G401 (cell line): Measurements from ENCODE around the gene PPM1J. TPM values are rescaled to one million over a fixed set of nuclear protein-coding genes. Genes with fewer than 3 reads are reported as not detected.
A peak's percentile ranks its signal among the peaks of the same experiment; 100 is the strongest.

Experiments used
- DNase-seq: peaks from one replicate; pipeline ENCODE4 v3.0.0-alpha.2; 2015; ENCODE audit warnings: low spot score
- in situ Hi-C: cut with HindIII; loops from 2 replicates; pipeline ENCODE4 v1.10.0; 2016; ENCODE audit warnings: low sequenced_read_pairs, mixed read lengths
- total RNA-seq: library from RNA; depleted of rRNA; stranded (reverse); fragments of >200 nt; shearing (Covaris generic); gene quantifications from 2 replicates; pipeline ENCODE4 v1.2.3, GENCODE V29; 2014

Gene PPM1J
- total RNA-seq, 1 experiment from 2014 or later, result 13.2 TPM

GRCh38 chr1:112708002-112708448, 7.1 kb downstream of the PPM1J start:
- in situ Hi-C loops, result no loop called here
- DNase-seq, result no peak

DNA sequence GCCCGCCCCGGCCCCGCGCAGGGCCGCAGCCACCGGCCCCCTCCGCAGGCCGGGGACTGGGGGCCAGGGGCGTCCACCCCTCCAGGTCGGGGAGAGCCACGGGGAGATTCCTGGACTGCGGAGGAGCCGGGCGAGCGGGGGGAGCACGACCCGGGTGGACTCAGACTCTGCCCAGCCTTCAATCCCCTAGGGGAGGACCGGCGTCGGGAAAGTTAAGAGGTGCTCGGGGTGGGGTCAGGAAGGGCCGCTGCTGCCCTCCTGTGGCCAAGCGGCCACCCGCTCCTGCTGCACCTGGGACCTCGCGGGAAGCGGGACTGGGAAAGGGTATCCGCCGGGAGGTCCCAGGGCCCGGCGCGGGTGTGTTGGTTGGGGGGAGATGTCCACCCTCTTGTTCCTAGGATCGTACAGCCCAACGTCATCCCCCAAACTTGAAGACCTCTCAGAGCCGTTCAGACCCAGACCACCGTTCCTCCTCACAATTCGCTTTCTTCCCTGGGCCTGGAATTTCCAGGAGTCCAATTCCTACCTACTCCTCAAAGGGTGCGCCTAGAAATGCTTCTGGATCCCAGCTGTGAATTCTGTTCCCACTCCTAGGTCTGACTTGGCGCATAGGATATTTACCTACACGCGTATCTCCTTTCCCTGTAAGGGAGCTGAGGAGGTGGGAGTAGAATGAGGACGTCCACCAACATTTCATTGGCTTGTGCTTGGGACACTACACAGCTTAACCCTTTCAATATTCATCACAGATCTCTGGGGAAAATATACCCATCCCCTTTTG, 7.7 kb downstream of the PPM1J start:
- in situ Hi-C loops, result no loop called here
- DNase-seq, result peak; percentile 65

DNA sequence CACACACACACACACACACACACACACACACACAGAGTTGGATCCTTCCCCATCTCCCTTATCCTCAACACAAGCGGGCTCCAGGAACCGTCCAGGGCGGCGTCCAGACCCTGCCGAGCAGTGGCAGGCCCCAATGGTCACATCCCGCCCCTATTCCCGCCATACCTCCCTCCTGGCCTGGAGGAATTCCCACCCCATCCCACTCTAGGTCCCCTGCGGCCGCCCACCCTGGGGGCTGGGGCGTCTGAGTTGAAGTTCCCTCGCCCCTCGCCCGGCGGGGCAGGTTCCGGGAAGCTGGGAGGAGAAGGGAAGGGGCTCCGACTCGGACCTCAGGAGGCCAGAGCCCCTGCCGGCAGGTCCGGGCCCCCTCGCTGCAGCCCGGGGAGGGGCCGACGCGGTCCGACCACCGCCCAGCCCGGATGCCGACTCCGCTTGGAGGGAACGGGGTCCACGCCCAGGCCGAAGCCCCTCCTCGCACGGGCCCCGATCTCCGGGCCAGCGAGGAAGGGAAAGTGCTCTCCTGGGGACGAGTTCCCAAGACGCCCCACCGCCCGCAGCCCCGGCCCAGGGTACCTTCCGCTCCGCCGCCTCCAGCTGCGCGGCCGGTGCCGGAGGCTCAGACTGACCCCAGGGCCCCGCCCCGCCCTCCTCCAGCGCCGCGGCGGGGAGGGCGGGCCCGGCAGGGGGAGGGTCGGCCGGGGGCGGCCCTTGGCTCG, 8.5 kb downstream of the PPM1J start, which contains the start of gene RHOC:
Gene RHOC, minus strand, starts transcription at position 623 of the 716 bp plus-strand sequence. CDS start 3,328 bp downstream, outside the sequence.
- DNase-seq, result no peak
- in situ Hi-C loops, result no loop called here

GRCh38 chr1:112704934-112705627, 10.1 kb downstream of the PPM1J start:
- in situ Hi-C loops, result no loop called here
- DNase-seq, result peak; percentile 69

DNA sequence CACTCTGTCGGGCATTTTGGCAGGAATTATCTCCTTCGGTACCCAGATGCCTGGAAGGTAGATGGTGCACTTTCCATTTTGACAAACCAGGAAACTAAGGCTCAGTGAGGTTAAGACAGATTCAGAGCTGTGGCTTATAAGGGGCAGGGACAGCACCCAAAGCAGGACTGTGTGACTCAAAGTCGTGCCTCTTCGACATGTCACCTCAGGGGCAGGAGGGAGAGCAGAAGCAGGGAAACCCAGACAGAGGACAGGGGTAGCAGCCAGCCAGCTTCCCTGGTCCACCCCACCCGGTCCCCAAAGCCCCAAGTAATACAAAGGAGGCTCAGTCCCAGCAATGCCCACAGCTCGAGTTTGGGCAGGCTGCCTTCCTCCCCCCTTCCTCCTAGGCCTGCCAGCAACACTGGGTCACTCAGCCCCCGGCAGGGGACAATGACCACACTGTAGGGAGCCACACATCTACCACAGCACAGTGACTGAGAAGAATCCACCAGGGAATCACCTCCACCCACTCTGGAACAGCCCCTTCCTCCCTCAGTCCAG, 10.7 kb downstream of the PPM1J start:
- in situ Hi-C loops, result no loop called here
- no peak for DNase-seq

DNA sequence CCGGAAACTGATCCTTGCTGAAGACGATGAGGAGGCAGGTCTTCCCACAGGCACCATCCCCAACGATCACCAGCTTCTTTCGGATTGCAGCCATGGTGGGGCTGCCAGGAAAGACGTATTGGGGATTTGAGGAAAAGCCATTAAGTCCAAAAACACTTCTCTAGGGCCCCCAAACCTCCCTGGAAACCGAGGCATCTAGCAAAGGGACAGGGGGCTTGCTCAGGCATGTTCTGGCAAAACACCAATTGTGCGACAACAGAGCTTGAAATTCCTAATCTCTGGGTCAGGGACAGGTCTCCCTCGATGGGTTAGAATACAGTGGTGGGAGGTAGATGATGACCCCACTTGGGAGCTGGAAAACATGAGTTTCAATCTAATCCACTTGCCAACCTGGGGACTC, 11.4 kb downstream of the PPM1J start:
- in situ Hi-C loops, result no loop called here
- no peak for DNase-seq

DNA sequence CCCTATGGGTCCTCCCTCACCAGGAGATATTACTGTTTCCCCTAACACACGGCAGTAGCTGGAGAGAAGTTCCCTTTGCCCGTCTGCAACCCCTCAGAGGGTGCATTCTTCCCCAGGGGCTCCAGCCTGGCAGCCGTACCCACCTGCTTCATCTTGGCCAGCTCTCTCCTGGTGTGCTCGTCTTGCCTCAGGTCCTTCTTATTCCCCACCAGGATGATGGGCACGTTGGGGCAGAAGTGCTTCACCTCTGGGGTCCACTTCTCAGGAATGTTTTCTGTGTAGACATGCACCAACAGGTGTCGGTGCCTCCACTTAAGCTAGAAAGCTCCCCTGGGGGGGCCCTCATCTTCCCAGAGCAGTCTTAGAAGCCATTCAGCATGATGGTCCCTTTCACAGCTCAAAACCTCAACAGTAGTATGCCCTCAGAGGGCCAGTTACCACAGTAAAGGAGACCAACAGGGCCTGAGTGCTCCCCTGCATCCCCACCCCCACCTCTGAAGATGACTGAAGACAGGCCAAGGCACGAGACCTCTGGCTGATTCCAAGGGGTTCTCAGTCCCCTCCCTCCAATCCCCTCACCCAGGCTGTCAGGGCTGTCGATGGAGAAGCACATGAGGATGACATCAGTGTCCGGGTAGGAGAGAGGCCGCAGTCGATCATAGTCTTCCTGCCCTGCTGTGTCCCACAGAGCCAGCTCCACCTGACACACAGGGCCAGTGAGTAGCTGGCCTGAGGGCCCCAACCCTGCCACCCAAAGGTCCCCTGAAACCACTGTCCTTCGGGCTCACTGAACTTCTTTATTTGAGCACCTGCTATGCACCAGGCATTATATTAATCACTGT, 12.5 kb downstream of the PPM1J start:
- no peak for DNase-seq

DNA sequence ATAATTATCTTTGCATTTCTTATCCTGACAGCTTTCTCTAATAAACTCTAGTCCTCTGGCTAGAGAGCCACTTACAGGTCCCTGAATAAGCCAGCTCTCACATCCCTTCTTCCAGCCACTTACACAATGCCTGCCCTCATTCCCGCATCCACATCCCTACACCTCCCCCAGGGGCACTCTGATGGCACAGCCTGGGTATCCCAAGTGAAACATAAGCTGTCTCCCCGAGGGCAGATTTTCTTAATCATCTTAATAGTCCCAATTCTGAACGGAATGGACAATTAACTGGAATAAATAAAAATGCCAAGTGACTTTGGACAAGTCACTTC, 13.1 kb downstream of the PPM1J start:
- in situ Hi-C loops, result no loop called here
- no peak for DNase-seq

More for the DNA sequence above, 12.5 kb downstream of the PPM1J start:
- in situ Hi-C loops, result no loop called here

GRCh38 chr1:112701227-112702066, 13.7 kb downstream of the PPM1J start:
- in situ Hi-C loops, result no loop called here
- DNase-seq, result no peak

DNA sequence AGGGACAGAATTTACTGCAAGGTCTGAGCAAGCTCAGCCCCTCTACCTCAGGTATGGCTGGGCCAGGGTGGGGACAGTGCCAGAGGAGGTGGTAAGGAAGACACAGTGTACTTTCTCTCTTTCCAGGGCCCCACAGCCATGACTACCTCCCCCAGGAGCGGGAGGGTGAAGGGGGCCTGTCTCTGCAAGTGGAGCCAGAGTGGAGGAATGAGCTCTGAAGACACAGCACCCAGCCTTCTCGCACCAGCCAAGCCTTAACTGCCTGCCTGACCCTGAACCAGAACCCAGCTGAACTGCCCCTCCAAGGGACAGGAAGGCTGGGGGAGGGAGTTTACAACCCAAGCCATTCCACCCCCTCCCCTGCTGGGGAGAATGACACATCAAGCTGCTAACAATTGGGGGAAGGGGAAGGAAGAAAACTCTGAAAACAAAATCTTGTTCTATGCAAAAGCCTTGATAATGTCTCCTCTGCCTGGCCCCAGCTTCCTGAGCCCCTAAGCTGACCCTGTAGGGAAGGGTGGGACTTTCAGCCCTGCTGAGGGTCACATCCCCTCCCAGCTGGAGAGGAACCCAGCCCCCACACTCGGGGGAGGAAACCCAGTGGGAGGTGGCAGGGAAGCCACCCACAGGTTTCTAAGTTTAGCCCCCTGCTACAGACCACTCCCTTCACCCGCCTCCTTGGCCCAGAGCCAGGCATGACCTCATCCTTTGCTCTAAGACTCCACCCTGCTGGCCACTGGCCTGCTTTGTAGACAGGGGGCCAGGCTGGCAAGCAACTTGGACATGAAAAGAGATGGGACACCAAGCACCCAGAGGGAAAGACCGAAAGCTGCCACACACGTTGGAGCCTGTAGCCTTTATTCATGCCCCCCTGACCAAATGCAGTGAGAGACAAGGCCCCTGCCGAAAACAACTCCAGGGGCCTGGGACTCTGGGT, 14.6 kb downstream of the PPM1J start:
- in situ Hi-C loops, result no loop called here
- peak; percentile 64 for DNase-seq

- in situ Hi-C loops, result no loop called here
Measured at GRCh38 chr1:112699425-112700144, 15.5 kb downstream of the PPM1J start.

DNA sequence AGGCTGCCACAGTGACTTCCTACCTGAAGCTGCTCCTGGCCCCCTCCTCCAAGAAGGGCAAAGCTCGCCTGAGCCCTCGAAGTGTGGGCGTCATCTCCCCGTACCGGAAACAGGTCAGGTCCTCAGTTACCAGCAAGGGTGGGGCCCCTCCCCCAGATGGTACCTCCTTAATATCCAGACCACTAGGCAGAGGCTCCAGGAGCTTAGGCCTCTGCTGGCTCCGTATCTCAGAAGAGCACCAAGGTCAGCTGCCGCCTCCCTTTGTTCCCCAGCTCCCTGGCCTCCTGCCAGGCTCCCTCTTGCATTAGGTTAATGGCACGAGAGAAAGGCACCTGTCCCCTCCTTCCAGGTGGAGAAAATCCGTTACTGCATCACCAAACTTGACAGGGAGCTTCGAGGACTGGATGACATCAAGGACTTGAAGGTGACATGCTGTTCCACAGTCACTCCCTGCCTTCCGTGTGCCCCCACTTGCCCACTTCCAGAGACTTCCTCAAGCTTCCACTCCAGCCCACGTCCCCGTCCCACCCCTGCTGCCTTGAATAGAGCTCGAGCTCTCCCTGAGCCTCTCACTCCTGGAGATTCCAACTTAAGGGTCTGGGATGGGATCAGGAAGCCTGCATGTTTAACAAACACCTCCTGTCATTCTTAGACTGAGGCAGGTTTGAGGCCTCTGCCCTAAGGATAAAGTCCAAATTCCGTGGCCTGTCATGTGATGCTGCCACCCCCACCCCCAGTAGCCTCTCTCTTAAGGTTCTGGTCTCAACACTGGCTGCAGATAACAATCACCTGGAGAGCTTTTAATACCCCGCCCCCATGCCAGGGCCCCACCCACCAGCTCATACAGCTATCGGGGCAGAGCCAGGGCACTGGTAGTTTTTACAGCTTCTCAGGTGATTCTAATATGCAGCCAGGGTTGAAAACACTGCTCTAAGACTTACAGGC, 16.5 kb downstream of the PPM1J start:
- in situ Hi-C loops, result no loop called here
- no peak for DNase-seq

More at GRCh38 chr1:112699425-112700144, 15.5 kb downstream of the PPM1J start:
- no peak for DNase-seq

DNA sequence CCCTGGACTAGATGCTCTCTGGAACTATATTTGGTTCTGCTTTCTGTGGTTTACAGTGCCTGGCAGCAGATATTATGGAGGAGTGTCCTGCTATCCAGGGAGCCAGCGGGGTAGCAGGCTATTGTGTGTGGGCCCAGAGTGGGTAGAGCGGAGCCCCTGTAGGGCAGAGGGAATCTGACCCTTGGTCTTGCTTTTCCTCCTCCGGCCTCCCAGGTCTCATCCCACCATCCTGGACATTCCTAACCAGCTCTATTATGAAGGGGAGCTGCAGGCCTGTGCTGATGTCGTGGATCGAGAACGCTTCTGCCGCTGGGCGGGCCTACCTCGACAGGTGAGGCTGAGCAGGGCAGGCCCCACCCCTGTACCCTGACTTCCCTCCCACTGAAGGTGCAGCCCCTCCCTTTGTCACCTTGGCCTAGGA, 17.3 kb downstream of the PPM1J start:
- in situ Hi-C loops, result no loop called here
- no peak for DNase-seq

DNA sequence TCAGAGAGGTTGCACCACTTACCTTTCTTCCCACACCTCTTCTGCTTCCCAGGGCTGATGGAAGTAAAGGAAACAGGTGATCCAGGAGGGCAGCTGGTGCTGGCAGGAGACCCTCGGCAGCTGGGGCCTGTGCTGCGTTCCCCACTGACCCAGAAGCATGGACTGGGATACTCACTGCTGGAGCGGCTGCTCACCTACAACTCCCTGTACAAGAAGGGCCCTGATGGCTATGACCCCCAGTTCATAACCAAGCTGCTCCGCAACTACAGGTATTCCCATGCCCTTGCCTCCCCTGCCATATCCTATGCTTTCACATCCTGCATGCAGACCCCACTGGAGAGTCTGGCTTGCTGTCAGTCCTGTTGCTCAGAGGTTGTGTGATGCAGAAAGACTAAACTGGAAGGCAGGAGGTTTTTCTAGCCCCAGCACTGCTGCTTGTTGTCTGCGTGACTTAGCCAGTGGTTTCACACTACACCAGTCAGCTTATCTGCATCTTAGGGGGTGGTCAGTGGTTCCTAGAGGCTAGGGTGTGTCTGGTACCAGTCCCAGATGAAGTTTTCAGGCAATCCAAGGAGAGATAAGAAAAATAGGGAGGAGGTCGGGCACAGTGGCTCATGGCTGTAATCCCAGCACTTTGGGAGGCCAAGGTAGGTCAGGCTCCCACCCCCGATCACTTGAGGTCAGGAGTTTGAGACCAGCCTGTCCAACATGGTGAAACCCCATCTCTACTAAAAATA, 18.4 kb downstream of the PPM1J start:
- no peak for DNase-seq
- in situ Hi-C loops, result no loop called here

DNA sequence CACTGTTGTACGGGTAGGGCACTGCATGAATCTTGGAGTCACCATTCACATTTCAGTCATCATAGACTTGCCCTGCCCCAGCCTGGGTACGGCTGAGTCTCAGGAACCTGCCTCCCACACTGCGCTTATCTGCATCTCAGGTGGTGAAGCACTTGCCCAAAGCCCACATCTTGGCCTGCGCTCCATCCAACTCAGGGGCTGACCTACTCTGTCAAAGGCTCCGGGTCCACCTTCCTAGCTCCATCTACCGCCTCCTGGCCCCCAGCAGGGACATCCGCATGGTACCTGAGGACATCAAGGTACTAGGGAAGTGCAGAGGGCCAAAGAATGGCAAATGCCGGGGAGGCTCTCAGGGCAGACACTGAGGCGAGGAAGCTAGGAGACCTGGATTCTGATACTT, 19.9 kb downstream of the PPM1J start:
- in situ Hi-C loops, result no loop called here

More for the DNA sequence above, 19.9 kb downstream of the PPM1J start:
- DNase-seq, result no peak
